HL-60 (cell line): ENCODE data around the gene LGR6.

ENCODE experiments used
- DNase-seq, 2 experiments: peaks; one replicate each; pipeline ENCODE4 v3.0.0-alpha.2; 2010 to 2020; ENCODE audit warnings: low read depth in 1 of 2, low spot score in 1 of 2
- H3K27ac ChIP-seq: fragments of 250-450 bp; sonication (Bioruptor Pico); replicated peaks from 2 replicates; pipeline ENCODE4 v1.5.1; 2020; ENCODE audit warnings: mild to moderate bottlenecking, moderate library complexity
- H3K27me3 ChIP-seq: fragments of 250-450 bp; sonication (Bioruptor Pico); 2 replicates; pipeline ENCODE4 v1.5.1; 2021; ENCODE audit warnings: mild to moderate bottlenecking, moderate library complexity; ENCODE audit not compliant: insufficient read depth, poor library complexity, severe bottlenecking
- H3K4me3 ChIP-seq: replicated peaks from 2 replicates; pipeline ENCODE4 v1.5.1; 2011; ENCODE audit warnings: mild to moderate bottlenecking, control low read depth, low read length; ENCODE audit not compliant: insufficient read depth
- CTCF ChIP-seq: IDR thresholded peaks from one replicate; pipeline ENCODE4 v1.5.1; 2011; ENCODE audit warnings: low read length, control low read depth, inconsistent platforms; ENCODE audit not compliant: insufficient read depth
- GABPA ChIP-seq: IDR thresholded peaks from 2 replicates; pipeline ENCODE4 v1.6.1; 2012; ENCODE audit warnings: low read depth
- POLR2AphosphoS5 ChIP-seq: IDR thresholded peaks from 2 replicates; pipeline ENCODE4 v1.6.1; 2012; ENCODE audit warnings: low read depth
- REST ChIP-seq: IDR thresholded peaks from 2 replicates; pipeline ENCODE4 v1.6.1; 2012; ENCODE audit warnings: low read depth; ENCODE audit not compliant: insufficient replicate concordance
- SPI1 ChIP-seq: IDR thresholded peaks from 2 replicates; pipeline ENCODE4 v1.6.1; 2012; ENCODE audit warnings: low read depth, mild to moderate bottlenecking, borderline replicate concordance

Gene LGR6

GRCh38 chr1:202152399-202152798 lies 41.2 kb upstream of the LGR6 start:
- peak in 1 of 2 experiments; percentile 23 for DNase-seq
- H3K27ac ChIP-seq: no peak overlapping the region
- no peak overlapping the region for H3K4me3 ChIP-seq
- no peaks in the 10 kb centered on the region for H3K27me3 ChIP-seq
- no peak for TF ChIP-seq CTCF
- TF ChIP-seq POLR2AphosphoS5: 0 out of 2 replicates have a peak, but pooled peaks have one; percentile 14
- TF ChIP-seq GABPA: no peak
- TF ChIP-seq SPI1: peak; percentile 15; the same call in 1 of the 2 replicates
- TF ChIP-seq REST: no peak

- no peak overlapping the region for H3K4me3 ChIP-seq
- no peak overlapping the region for H3K27ac ChIP-seq
- H3K27me3 ChIP-seq: no peaks in the 10 kb centered on the region
- no peak for DNase-seq
- TF ChIP-seq POLR2AphosphoS5 (peak; percentile 46; the same call in 1 of the 2 replicates), CTCF (no peak)
Observed at GRCh38 chr1:202153284-202153683, 40.3 kb upstream of the LGR6 start.

- peak overlapping the region; percentile 12; the same call in 1 of the 2 replicates for H3K27ac ChIP-seq
- no peak for TF ChIP-seq REST
- peak; percentile 30; the same call in 1 of the 2 replicates for TF ChIP-seq POLR2AphosphoS5
- H3K27me3 ChIP-seq: no peaks in the 10 kb centered on the region
- DNase-seq: peak in 1 of 2 experiments; percentile 43
- no peak overlapping the region for H3K4me3 ChIP-seq
Observed at GRCh38 chr1:202154148-202154765, 39.3 kb upstream of the LGR6 start.

GRCh38 chr1:202154766-202155477 lies 38.7 kb upstream of the LGR6 start:
- DNase-seq: peak; percentile 54 to 82
- TF ChIP-seq GABPA (no peak), CTCF (peak; percentile 31)
- no peak overlapping the region for H3K4me3 ChIP-seq
- no peaks in the 10 kb centered on the region for H3K27me3 ChIP-seq
- H3K27ac ChIP-seq: no peak overlapping the region
